ENCODE data around the gene UGT1A10.

Gene UGT1A10

DNA sequence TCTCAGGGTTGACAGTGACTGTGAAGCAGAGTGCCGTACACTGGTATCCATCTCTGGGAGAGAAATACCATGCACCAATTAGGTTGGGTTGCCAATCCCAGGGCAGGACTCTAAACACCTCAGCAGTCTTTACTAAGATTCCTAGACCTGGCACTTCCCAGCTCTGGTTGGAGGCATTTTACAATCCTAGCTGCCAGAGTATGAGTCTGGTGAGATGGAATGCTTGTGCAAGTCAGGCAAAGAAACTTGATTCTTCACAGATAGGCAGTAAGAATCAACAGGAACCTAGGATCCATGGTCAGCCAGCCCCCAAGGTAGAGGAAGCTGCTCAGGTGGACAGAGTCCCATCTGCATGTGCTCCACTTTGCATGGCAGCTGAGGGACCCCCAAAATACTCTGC lies 70.5 kb downstream of the UGT1A10 start:
- TF ChIP-seq, protein P1, sequence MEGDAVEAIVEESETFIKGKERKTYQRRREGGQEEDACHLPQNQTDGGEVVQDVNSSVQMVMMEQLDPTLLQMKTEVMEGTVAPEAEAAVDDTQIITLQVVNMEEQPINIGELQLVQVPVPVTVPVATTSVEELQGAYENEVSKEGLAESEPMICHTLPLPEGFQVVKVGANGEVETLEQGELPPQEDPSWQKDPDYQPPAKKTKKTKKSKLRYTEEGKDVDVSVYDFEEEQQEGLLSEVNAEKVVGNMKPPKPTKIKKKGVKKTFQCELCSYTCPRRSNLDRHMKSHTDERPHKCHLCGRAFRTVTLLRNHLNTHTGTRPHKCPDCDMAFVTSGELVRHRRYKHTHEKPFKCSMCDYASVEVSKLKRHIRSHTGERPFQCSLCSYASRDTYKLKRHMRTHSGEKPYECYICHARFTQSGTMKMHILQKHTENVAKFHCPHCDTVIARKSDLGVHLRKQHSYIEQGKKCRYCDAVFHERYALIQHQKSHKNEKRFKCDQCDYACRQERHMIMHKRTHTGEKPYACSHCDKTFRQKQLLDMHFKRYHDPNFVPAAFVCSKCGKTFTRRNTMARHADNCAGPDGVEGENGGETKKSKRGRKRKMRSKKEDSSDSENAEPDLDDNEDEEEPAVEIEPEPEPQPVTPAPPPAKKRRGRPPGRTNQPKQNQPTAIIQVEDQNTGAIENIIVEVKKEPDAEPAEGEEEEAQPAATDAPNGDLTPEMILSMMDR (IDR thresholded peaks at IDR 0.05; ENCODE audit: low read depth, low read length) = no peak
- peak; percentile 8 for DNase-seq (ENCODE audit: extremely low read depth, low read depth)

DNA sequence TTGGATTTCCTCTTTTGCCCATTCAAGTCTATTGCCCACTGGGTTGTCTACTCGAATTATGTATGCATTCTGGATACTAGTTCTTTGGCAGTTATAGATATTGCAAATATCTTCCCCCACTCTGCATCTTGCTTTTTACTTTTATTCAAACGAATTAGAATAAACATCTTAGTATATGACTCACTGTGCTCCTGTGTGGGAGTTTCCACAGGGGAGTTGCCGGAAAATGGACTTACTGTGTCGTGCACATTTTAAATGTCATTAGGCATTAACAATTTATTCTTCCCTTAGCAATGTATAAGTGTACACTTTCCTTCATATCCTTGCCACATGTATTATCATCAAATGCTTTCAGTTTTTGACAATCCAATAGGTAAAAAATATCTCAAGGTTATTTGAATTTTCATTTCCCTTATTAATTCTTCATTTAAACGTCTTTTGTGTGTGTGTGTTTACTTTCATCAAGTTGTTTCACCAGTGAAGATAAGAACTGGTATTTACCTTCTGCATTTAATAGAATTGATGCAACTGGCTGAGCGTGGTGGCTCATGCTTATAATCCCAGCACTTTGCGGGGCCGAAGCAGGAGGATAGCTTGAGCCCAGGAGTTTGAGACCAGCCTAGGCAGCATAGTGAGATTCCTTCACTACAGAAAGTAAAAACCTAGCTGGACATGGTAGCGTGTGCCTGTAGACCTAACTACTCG lies 71.8 kb downstream of the UGT1A10 start:
- TF ChIP-seq, protein P1 (IDR thresholded peaks at IDR 0.05; ENCODE audit: low read depth, low read length) = no peak

DNA sequence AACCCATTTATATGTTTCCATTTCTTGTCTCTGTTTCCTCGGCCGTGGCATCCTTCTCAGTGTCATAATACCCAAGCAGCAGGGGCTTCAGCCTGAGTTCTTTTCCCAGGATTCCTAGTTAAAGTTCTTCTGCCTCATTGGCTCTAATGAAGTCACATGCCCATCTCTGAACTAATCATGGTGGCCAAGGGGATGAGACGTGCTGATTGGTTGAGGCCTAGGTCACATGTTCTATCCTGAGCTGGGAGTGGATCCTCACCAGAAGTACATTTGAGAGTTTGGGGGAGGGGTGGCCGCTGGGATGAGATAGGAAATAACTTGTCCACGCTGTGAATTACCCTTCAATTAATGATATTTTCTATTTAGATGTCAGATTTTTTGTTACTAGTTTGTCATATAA lies 72.7 kb downstream of the UGT1A10 start:
- no peak for DNase-seq (ENCODE audit: extremely low read depth, low read depth)
- TF ChIP-seq, protein P1 (IDR thresholded peaks at IDR 0.05; ENCODE audit: low read depth, low read length) = no peak

More for the DNA sequence above, 71.8 kb downstream of the UGT1A10 start:
- no peak for DNase-seq (ENCODE audit: extremely low read depth, low read depth)

DNA sequence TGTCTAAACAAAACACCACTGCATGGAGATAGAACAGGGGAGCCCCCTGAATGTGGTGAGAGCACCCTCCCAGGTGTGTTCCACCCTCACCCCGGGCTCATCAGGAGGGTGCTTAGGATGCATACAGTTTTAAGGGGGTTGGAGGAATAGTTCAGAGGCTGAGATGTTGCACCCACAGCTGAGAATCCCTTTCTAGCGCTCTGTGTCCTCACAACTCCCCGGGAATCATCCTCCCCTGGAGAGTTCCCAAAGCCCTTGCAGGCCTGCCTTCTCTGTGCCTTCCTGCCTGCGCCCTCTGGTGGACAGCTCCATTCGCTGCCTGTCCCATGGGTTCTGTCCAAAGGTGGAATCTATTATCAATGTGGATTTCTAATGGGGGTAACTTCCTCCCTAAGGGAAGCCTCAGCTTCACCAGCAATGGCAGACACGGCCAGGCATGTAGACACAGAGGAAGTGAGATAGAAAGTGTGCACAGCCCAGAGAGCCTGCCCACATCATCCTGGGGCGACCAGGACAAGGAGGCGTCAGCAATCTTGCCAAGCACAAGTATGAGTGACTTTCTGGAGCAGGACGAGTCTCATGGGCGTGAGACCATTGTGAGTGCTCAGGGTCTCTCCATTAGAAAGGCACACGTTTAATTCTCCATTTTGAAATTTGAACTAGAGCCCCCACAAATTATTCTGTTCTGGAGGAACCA lies 75.2 kb downstream of the UGT1A10 start:
- DNase-seq (ENCODE audit: extremely low read depth, low read depth) = peak; percentile 38
- TF ChIP-seq, protein P1 (IDR thresholded peaks at IDR 0.05; ENCODE audit: low read depth, low read length) = peak; percentile 95

DNA sequence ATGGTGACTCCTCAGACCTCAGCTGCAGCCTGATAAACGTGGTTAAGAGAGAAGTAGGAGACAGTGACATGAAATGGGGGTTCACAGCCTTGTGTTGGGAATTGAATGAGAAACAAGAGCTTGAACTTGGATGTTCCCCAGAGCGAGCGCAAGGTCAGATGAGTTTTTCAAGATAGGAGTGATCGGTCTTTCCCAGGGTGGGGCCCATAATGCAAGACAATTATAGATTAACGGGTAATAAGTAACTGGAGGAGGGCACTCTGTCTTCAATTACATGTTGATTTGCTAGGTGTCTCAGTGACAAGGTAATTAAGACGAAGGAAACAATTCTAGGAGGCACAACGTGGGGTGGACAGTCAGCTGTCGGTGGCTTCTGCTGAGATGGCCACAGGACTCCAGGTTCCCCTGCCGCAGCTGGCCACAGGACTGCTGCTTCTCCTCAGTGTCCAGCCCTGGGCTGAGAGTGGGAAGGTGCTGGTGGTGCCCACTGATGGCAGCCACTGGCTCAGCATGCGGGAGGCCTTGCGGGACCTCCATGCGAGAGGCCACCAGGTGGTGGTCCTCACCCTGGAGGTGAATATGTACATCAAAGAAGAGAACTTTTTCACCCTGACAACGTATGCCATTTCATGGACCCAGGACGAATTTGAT lies 76.5 kb downstream of the UGT1A10 start, which contains the start of gene UGT1A5:
Gene UGT1A5, plus strand, starts transcription at position 297 of the 651 bp plus-strand sequence. Its CDS starts 85 bp downstream, at position 382.
- TF ChIP-seq, protein P1 (IDR thresholded peaks at IDR 0.05; ENCODE audit: low read depth, low read length) = no peak
- DNase-seq (ENCODE audit: extremely low read depth, low read depth) = no peak

DNA sequence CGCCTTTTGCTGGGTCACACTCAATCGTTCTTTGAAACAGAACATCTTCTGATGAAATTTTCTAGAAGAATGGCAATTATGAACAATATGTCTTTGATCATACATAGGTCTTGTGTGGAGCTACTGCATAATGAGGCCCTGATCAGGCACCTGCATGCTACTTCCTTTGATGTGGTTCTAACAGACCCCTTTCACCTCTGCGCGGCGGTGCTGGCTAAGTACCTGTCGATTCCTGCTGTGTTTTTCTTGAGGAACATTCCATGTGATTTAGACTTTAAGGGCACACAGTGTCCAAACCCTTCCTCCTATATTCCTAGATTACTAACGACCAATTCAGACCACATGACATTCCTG lies 77.0 kb downstream of the UGT1A10 start:
- DNase-seq (ENCODE audit: extremely low read depth, low read depth) = no peak
- TF ChIP-seq, protein P1 (IDR thresholded peaks at IDR 0.05; ENCODE audit: low read depth, low read length) = no peak

DNA sequence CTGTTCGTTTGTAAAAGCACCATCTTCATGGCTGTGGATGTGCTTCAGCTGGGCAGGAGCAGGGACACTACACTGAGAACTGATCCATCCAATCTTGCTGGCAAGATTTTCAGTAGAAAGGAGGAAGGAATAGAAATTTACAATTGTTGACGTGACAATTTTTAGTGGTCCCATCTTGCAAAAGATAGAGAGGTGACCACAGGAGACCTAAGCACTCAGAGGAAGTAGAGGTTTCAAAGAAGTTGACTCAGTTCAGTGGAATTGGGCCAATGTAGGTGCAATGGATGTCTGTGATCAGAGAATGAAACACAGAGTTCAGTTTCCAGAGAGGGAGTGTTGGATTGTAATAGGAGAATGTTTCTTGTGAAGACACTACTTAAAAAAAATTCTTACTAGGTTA lies 77.9 kb downstream of the UGT1A10 start:
- TF ChIP-seq, protein P1 (IDR thresholded peaks at IDR 0.05; ENCODE audit: low read depth, low read length) = no peak
- no peak for DNase-seq (ENCODE audit: extremely low read depth, low read depth)
